K562 (cell line): ENCODE measurements around the gene NDUFV2. TPM values are rescaled to one million over a fixed set of nuclear protein-coding genes. Genes with fewer than 3 reads are reported as not detected.

ENCODE experiments used
- BCL6 ChIP-seq: fragments of 250-450 bp; sonication (Bioruptor Pico); IDR thresholded peaks from 2 replicates; pipeline ENCODE4 v1.4.0; 2020
- BHLHE40 ChIP-seq: IDR thresholded peaks from 2 replicates; pipeline ENCODE4 v1.6.1; 2011; ENCODE audit warnings: low read length, improper control_type of control experiment
- ETV5 ChIP-seq: sonication (generic); formaldehyde crosslinking; IDR thresholded peaks from 2 replicates; pipeline ENCODE4 v1.4.0; 2020; ENCODE audit warnings: low read depth, mild to moderate bottlenecking, missing genetic modification reagents
- FOXP1 ChIP-seq: sonication (generic); formaldehyde crosslinking; IDR thresholded peaks from 2 replicates; pipeline ENCODE4 v1.8.0; 2022; ENCODE audit warnings: mild to moderate bottlenecking, missing genetic modification reagents
- MAFG ChIP-seq: fragments of 450-650 bp; conservative IDR thresholded peaks from 2 replicates; pipeline ENCODE4 v1.6.1; 2016; ENCODE audit warnings: missing genetic modification characterization, missing compliant biosample characterization
- NR4A1 ChIP-seq, 2 experiments: fragments of 250-450 bp in 1 of 2; fragments of 450-650 bp in 1 of 2; sonication (Bioruptor Pico) in 1 of 2; IDR thresholded peaks; 2 replicates each; pipeline versions ENCODE4 v1.4.0 to v1.6.1; 2016 to 2020; ENCODE audit warnings: mild to moderate bottlenecking in 2 of 2, missing compliant biosample characterization in 1 of 2, missing genetic modification characterization in 1 of 2, moderate library complexity in 1 of 2
- POLR3A ChIP-seq: IDR thresholded peaks from 2 replicates; pipeline ENCODE4 v1.6.1; 2011; ENCODE audit warnings: borderline replicate concordance, mild to moderate bottlenecking, moderate library complexity; ENCODE audit not compliant: insufficient read length, insufficient read depth; ENCODE audit errors: extremely low read depth
- SMARCC2 ChIP-seq: fragments of 450-650 bp; IDR thresholded peaks from 2 replicates; pipeline ENCODE4 v1.6.1; 2017; ENCODE audit warnings: antibody characterized with exemption, moderate library complexity, mild to moderate bottlenecking, low read depth
- ZFP1 ChIP-seq: fragments of 450-650 bp; formaldehyde crosslinking; IDR thresholded peaks from 2 replicates; pipeline ENCODE4 v1.4.0; 2020; ENCODE audit warnings: mild to moderate bottlenecking, mixed read lengths
- ZFP30 ChIP-seq: fragments of 250-450 bp; sonication (Bioruptor Pico); IDR thresholded peaks from 2 replicates; pipeline ENCODE4 v1.8.0; 2022; ENCODE audit warnings: moderate library complexity, mild to moderate bottlenecking, inconsistent platforms, borderline replicate concordance
- ZFX ChIP-seq: sonication (generic); formaldehyde crosslinking; IDR thresholded peaks from 2 replicates; pipeline ENCODE4 v1.8.0; 2022; ENCODE audit warnings: mild to moderate bottlenecking, missing genetic modification reagents, moderate library complexity
- ZNF311 ChIP-seq: fragments of 250-450 bp; sonication (Bioruptor Pico); IDR thresholded peaks from 2 replicates; pipeline ENCODE4 v1.4.0; 2020; ENCODE audit warnings: mild to moderate bottlenecking, moderate library complexity
- polyA plus RNA-seq, 8 experiments: library from polyadenylated mRNA; depleted of rRNA in 4 of 8; stranded (reverse) in 5 of 8; unstranded in 3 of 8; fragments of >200 nt; fragmentation: Nextera tagmentation in 2 of 8; fragmentation: Illumina TruSeq in 1 of 8; extraction: Ambion mirVana in 2 of 8; extraction: Trizol in 1 of 8; gene quantifications; 2 replicates each; pipeline versions ENCODE4 v1.2.1 to v1.2.3, GENCODE V29; 2011 to 2014; ENCODE audit warnings: inconsistent platforms in 1 of 8, missing spikeins in 1 of 8
- total RNA-seq, 7 experiments: library from RNA; depleted of rRNA in 6 of 7; stranded (reverse); fragments of >200 nt in 6 of 7; fragmentation: Illumina TruSeq in 2 of 7; extraction: Trizol in 2 of 7; gene quantifications; 2 replicates each; pipeline versions ENCODE4 v1.2.1 to v1.2.3, GENCODE V29; 2011 to 2021; ENCODE audit warnings: low replicate concordance in 1 of 7
- TF ChIP-seq, protein P1 (sequence below): fragments of 450-650 bp; IDR thresholded peaks from 2 replicates; pipeline ENCODE4 v1.6.1; 2016; ENCODE audit warnings: low read depth, mild to moderate bottlenecking, moderate library complexity
- TF ChIP-seq, protein P2 (sequence below), 2 experiments: fragments of 450-650 bp in 1 of 2; IDR thresholded peaks; 2 replicates each; pipeline ENCODE4 v1.6.1; 2011 to 2017; ENCODE audit warnings: low read depth in 2 of 2, antibody characterized with exemption in 1 of 2, borderline replicate concordance in 1 of 2, low read length in 1 of 2, mild to moderate bottlenecking in 1 of 2, mixed read lengths in 1 of 2; ENCODE audit not compliant: control insufficient read depth in 1 of 2
- TF ChIP-seq, protein P3 (sequence below): fragments of 450-650 bp; conservative IDR thresholded peaks from 2 replicates; pipeline ENCODE4 v1.6.1; 2016; ENCODE audit warnings: missing genetic modification characterization, low read depth, mild to moderate bottlenecking, missing compliant biosample characterization, moderate library complexity
- TF ChIP-seq, protein P4 (sequence below): sonication (generic); formaldehyde crosslinking; IDR thresholded peaks from 2 replicates; pipeline ENCODE4 v1.8.0; 2022; ENCODE audit warnings: missing genetic modification reagents, mild to moderate bottlenecking, borderline replicate concordance

NDUFV2 gene
- total and polyA plus RNA-seq, 9 of the 15 experiments (the other 6 are each of a cell fraction or from before 2014, with no cell fraction given): 213 to 550 (median 384) TPM

DNA sequence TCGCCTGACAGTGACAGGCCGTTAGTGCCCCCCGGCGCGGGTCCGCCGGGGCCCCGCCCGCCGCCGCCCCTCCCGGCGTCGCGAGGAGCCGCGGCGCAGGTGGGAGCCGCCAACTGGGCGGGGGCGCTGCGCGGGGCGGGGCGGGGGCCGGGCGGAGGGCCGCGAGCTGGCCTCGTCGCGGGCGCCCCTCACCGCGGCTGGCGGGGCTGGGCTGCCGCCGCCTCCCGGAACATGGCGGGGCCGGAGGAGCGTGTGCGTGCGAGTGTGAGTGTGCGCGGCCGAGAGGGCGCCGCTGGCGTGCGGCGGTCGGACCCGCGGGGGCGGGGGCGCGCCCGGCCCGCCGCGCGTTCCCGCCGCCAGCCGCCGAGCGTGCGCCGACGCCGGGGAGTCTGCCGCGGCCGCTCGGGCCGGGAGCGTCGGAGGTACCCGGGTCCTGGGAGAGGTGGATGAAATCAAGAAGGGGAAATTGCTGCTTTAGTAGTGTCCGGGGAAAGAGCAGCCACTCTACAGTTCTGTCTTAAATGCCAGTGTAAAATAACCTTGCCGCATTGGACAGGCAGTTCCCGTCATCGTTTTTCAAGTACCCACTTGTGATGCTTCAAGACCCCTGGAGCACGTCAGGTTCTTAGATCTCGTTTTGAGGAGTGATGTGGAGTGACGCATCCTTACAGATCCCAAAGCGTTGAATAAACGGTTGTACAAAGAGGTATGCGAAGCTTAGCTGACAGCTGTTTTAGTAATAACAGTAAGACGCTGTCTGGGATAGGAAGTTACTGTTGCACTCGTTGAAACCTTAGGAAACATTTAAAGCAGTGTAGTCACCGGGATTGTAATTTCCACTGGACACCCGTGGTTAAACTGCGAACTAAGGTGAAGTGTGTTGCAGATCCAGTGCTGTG is 34.9 kb downstream of the NDUFV2 start (continued):
- TF ChIP-seq, protein P1, sequence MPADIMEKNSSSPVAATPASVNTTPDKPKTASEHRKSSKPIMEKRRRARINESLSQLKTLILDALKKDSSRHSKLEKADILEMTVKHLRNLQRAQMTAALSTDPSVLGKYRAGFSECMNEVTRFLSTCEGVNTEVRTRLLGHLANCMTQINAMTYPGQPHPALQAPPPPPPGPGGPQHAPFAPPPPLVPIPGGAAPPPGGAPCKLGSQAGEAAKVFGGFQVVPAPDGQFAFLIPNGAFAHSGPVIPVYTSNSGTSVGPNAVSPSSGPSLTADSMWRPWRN: 0 out of 2 replicates have a peak, but pooled peaks have one; percentile 18
- TF ChIP-seq SMARCC2: no peak
- no peak for TF ChIP-seq ETV5 (CRISPR knock-in tag)
- TF ChIP-seq, protein P2, sequence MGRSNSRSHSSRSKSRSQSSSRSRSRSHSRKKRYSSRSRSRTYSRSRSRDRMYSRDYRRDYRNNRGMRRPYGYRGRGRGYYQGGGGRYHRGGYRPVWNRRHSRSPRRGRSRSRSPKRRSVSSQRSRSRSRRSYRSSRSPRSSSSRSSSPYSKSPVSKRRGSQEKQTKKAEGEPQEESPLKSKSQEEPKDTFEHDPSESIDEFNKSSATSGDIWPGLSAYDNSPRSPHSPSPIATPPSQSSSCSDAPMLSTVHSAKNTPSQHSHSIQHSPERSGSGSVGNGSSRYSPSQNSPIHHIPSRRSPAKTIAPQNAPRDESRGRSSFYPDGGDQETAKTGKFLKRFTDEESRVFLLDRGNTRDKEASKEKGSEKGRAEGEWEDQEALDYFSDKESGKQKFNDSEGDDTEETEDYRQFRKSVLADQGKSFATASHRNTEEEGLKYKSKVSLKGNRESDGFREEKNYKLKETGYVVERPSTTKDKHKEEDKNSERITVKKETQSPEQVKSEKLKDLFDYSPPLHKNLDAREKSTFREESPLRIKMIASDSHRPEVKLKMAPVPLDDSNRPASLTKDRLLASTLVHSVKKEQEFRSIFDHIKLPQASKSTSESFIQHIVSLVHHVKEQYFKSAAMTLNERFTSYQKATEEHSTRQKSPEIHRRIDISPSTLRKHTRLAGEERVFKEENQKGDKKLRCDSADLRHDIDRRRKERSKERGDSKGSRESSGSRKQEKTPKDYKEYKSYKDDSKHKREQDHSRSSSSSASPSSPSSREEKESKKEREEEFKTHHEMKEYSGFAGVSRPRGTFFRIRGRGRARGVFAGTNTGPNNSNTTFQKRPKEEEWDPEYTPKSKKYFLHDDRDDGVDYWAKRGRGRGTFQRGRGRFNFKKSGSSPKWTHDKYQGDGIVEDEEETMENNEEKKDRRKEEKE (IDR thresholded peaks at IDR 0.05; ENCODE audit: borderline replicate concordance in 1 of 2, control insufficient read depth in 1 of 2, low read depth in 2 of 2, low read length in 1 of 2): no peak
- no peak for TF ChIP-seq ZFP1
- TF ChIP-seq ZFP30: no peak
- no peak for TF ChIP-seq ZNF311 (CRISPR knock-in tag)
- TF ChIP-seq, protein P3, sequence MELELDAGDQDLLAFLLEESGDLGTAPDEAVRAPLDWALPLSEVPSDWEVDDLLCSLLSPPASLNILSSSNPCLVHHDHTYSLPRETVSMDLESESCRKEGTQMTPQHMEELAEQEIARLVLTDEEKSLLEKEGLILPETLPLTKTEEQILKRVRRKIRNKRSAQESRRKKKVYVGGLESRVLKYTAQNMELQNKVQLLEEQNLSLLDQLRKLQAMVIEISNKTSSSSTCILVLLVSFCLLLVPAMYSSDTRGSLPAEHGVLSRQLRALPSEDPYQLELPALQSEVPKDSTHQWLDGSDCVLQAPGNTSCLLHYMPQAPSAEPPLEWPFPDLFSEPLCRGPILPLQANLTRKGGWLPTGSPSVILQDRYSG: no peak
- TF ChIP-seq, protein P4, sequence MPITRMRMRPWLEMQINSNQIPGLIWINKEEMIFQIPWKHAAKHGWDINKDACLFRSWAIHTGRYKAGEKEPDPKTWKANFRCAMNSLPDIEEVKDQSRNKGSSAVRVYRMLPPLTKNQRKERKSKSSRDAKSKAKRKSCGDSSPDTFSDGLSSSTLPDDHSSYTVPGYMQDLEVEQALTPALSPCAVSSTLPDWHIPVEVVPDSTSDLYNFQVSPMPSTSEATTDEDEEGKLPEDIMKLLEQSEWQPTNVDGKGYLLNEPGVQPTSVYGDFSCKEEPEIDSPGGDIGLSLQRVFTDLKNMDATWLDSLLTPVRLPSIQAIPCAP (CRISPR knock-in tag): no peak
- TF ChIP-seq POLR3A: no peak
- no peak for TF ChIP-seq MAFG
- no peak; the same call in none of the 2 replicates for TF ChIP-seq ZFX (CRISPR knock-in tag)
- peak; percentile 77; the same call in 1 of the 2 replicates for TF ChIP-seq BHLHE40
- no peak for TF ChIP-seq NR4A1 (CRISPR knock-in tag; IDR thresholded peaks at IDR 0.05)
- TF ChIP-seq NR4A1 (tag; IDR thresholded peaks at IDR 0.05): no peak
- no peak for TF ChIP-seq BCL6 (CRISPR knock-in tag)
- no peak for TF ChIP-seq FOXP1
